ENCODE results near the gene DIAPH3.
"Not testable (repeated sequence)": the region's sequence is repeated elsewhere in the genome, so short reads cannot be mapped to it uniquely, and the experiment has no call there.

Gene DIAPH3

GRCh38 chr13:60091573-60091972, 72.2 kb downstream of the DIAPH3 start:
- DNase-seq, result no peak

- DNase-seq, result no peak
These were observed 73.2 kb downstream of the DIAPH3 start for GRCh38 chr13:60090574-60090973.

GRCh38 chr13:60083780-60084179, 79.9 kb downstream of the DIAPH3 start:
- not testable (repeated sequence) for DNase-seq

GRCh38 chr13:60080850-60081249, 82.9 kb downstream of the DIAPH3 start:
- no peak for DNase-seq

- no peak for DNase-seq
These were observed 85.5 kb downstream of the DIAPH3 start for GRCh38 chr13:60078226-60078625.

GRCh38 chr13:60075850-60076249, 87.9 kb downstream of the DIAPH3 start:
- no peak for DNase-seq

- DNase-seq, result no peak
These were observed 89.3 kb downstream of the DIAPH3 start for GRCh38 chr13:60074397-60074796.

GRCh38 chr13:60066226-60066625, 97.5 kb downstream of the DIAPH3 start:
- no peak for DNase-seq

GRCh38 chr13:60062502-60062901, 101.2 kb downstream of the DIAPH3 start:
- no peak for DNase-seq

GRCh38 chr13:60061737-60062136, 102.0 kb downstream of the DIAPH3 start:
- no peak for DNase-seq

- DNase-seq, result no peak
These were observed 111.9 kb downstream of the DIAPH3 start for GRCh38 chr13:60051754-60052285.

- not testable (repeated sequence) for DNase-seq
These were observed 115.4 kb downstream of the DIAPH3 start for GRCh38 chr13:60048353-60048752.

GRCh38 chr13:60047918-60048317, 115.8 kb downstream of the DIAPH3 start:
- no peak for DNase-seq

- DNase-seq, result no peak
These were observed 119.4 kb downstream of the DIAPH3 start for GRCh38 chr13:60044321-60044720.

- no peak for DNase-seq
These were observed 120.5 kb downstream of the DIAPH3 start for GRCh38 chr13:60043262-60043661.

GRCh38 chr13:60040668-60041067, 123.1 kb downstream of the DIAPH3 start:
- DNase-seq, result not testable (repeated sequence)

- no peak for DNase-seq
These were observed 127.9 kb downstream of the DIAPH3 start for GRCh38 chr13:60035874-60036273.

- no peak for DNase-seq
These were observed 130.9 kb downstream of the DIAPH3 start for GRCh38 chr13:60032851-60033250.

- DNase-seq, result no peak
These were observed 135.7 kb downstream of the DIAPH3 start for GRCh38 chr13:60028021-60028420.

GRCh38 chr13:60026286-60026685, 137.4 kb downstream of the DIAPH3 start:
- no peak for DNase-seq

- DNase-seq, result no peak
These were observed 143.4 kb downstream of the DIAPH3 start for GRCh38 chr13:60020288-60020687.

GRCh38 chr13:60019119-60019993, 144.4 kb downstream of the DIAPH3 start:
- DNase-seq, result peak in 1 of 2 donors; percentile 1

GRCh38 chr13:60018536-60018935, 145.2 kb downstream of the DIAPH3 start:
- no peak for DNase-seq

- DNase-seq, result no peak
These were observed 147.5 kb downstream of the DIAPH3 start for GRCh38 chr13:60016229-60016628.

GRCh38 chr13:60013166-60013565, 150.6 kb downstream of the DIAPH3 start:
- DNase-seq, result no peak
